B cell (primary cell): ENCODE data around the gene C16orf46. TPM values are rescaled to one million over a fixed set of nuclear protein-coding genes. Genes with fewer than 3 reads are reported as not detected.

Source experiments
- ATAC-seq: fragments of 200-7000 bp; cut with Tn5 transposase; one replicate; pipeline ENCODE4 v1.10.0; 2021; ENCODE audit warnings: low read depth, mild to moderate bottlenecking, moderate number of reproducible peaks, moderate library complexity
- CTCF ChIA-PET: fragments of 350-600 bp; sonication (Branson Sonifier 250); formaldehyde crosslinking; loops from one replicate; lab custom pipeline; 2021; ENCODE audit warnings: antibody characterized with exemption, inconsistent platforms; lab: Charles Lee
- POLR2A ChIA-PET: fragments of 350-600 bp; sonication (Branson Sonifier 250); formaldehyde crosslinking; loops from one replicate; lab custom pipeline; 2021; ENCODE audit warnings: antibody characterized with exemption; lab: Charles Lee
- DNase-seq: peaks from one replicate; pipeline ENCODE4 v3.0.0; 2013
- H2AFZ ChIP-seq: 2 replicates; pipeline ENCODE4 v1.6.1; 2012; ENCODE audit warnings: mild to moderate bottlenecking, low read depth, low read length; ENCODE audit not compliant: insufficient read depth, poor library complexity, severe bottlenecking
- H3K27ac ChIP-seq, 2 donors: 1 replicate in 1 of 2; 2 replicates in 1 of 2; pipeline ENCODE4 v1.5.1; 2012 to 2013; ENCODE audit warnings: low read length in 2 of 2, mild to moderate bottlenecking in 2 of 2, moderate library complexity in 1 of 2
- H3K27me3 ChIP-seq, 4 experiments: fragments of 200-600 bp in 1 of 4; sonication (generic) in 1 of 4; replicated peaks in 1 of 4; 1 replicate in 2 of 4; 2 replicates in 2 of 4; pipeline versions ENCODE4 v1.6.1 to v1.7.0; 2013 to 2016; ENCODE audit warnings: low read length in 3 of 4, mild to moderate bottlenecking in 2 of 4, mixed read lengths in 1 of 4, moderate library complexity in 1 of 4; ENCODE audit not compliant: insufficient read depth in 4 of 4, control insufficient read depth in 3 of 4; ENCODE audit errors: control extremely low read depth in 1 of 4
- H3K36me3 ChIP-seq, 2 experiments: replicated peaks in 1 of 2; 1 replicate in 1 of 2; 2 replicates in 1 of 2; pipeline versions ENCODE4 v1.6.1 to v1.7.1; 2013; ENCODE audit warnings: low read length in 1 of 2; ENCODE audit not compliant: insufficient read depth in 2 of 2, control insufficient read depth in 1 of 2; ENCODE audit errors: control extremely low read depth in 1 of 2, extremely low read depth in 1 of 2
- H3K4me1 ChIP-seq, 2 donors: fragments of 200-600 bp in 1 of 2; sonication (generic) in 1 of 2; 1 replicate in 1 of 2; 2 replicates in 1 of 2; pipeline versions ENCODE4 v1.5.1 to v1.6.1; 2013 to 2017; ENCODE audit warnings: low read length in 2 of 2; ENCODE audit not compliant: control insufficient read depth in 2 of 2, insufficient read depth in 2 of 2
- H3K4me2 ChIP-seq: replicated peaks from 2 replicates; pipeline ENCODE3; 2012; ENCODE audit warnings: mild to moderate bottlenecking, low read depth, low read length; ENCODE audit not compliant: poor library complexity, severe bottlenecking
- H3K4me3 ChIP-seq, 5 experiments: fragments of 200-600 bp in 1 of 5; sonication (generic) in 1 of 5; 1 replicate in 3 of 5; 2 replicates in 2 of 5; pipeline versions ENCODE4 v1.5.1 to v1.7.0; 2011 to 2016; ENCODE audit warnings: low read length in 4 of 5, mild to moderate bottlenecking in 4 of 5, low read depth in 2 of 5, control low read depth in 1 of 5, moderate library complexity in 1 of 5; ENCODE audit not compliant: insufficient read depth in 1 of 5; ENCODE audit errors: control extremely low read depth in 1 of 5, extremely low read depth in 1 of 5
- H3K79me2 ChIP-seq: fragments of 200-600 bp; sonication (generic); one replicate; pipeline ENCODE4 v1.6.0; 2016; ENCODE audit warnings: low read length; ENCODE audit not compliant: control insufficient read depth, insufficient read depth
- H3K9ac ChIP-seq: fragments of 200-600 bp; sonication (generic); 2 replicates; pipeline ENCODE4 v1.6.1; 2017; ENCODE audit warnings: mild to moderate bottlenecking, low read length, moderate library complexity
- H3K9me3 ChIP-seq, 3 donors: one replicate each; pipeline versions ENCODE4 v1.6.1 to v1.7.1; 2013; ENCODE audit warnings: low read length in 2 of 3; ENCODE audit not compliant: control insufficient read depth in 2 of 3, insufficient read depth in 1 of 3; ENCODE audit errors: control extremely low read depth in 1 of 3
- H4K20me1 ChIP-seq: 2 replicates; pipeline ENCODE4 v1.6.0; 2012; ENCODE audit warnings: mild to moderate bottlenecking, low read length; ENCODE audit not compliant: insufficient read depth, control insufficient read depth, poor library complexity, severe bottlenecking
- H3K27ac Mint-ChIP-seq: one replicate; pipeline ENCODE4 v1.8.0; 2021; ENCODE audit warnings: mixed read lengths
- H3K27me3 Mint-ChIP-seq: one replicate; pipeline ENCODE4 v1.8.0; 2021; ENCODE audit warnings: mixed read lengths
- H3K4me1 Mint-ChIP-seq: one replicate; pipeline ENCODE4 v1.8.0; 2021; ENCODE audit warnings: mixed read lengths
- H3K4me3 Mint-ChIP-seq: one replicate; pipeline ENCODE4 v1.8.0; 2021; ENCODE audit warnings: mixed read lengths
- H3K9me3 Mint-ChIP-seq: one replicate; pipeline ENCODE4 v1.8.0; 2022; ENCODE audit warnings: mixed read lengths; ENCODE audit not compliant: insufficient read depth
- EZH2 ChIP-seq: IDR thresholded peaks from 2 replicates; pipeline ENCODE4 v1.6.1; 2012; ENCODE audit warnings: borderline replicate concordance, low read depth, mild to moderate bottlenecking, moderate library complexity, low read length; ENCODE audit not compliant: insufficient read depth, poor library complexity, severe bottlenecking
- WGBS: methylation state at CpG from one replicate; pipeline ENCODE4 v1.1.5; 2013; ENCODE audit warnings: missing lambda C conversion rate; ENCODE audit not compliant: insufficient coverage; 5-methylcytosine and 5-hydroxymethylcytosine counted together
- intact Hi-C: fragments of 100-400 bp; cut with micrococcal nuclease; formaldehyde crosslinking; loops from one replicate; pipeline ENCODE4 v1.10.0; 2022
- polyA plus RNA-seq: library from polyadenylated mRNA; depleted of rRNA; stranded (reverse); fragments of >200 nt; gene quantifications from 2 replicates; pipeline ENCODE4 v1.2.3, GENCODE V29; 2012
- total RNA-seq, 2 donors: library from RNA; stranded (reverse); fragments of 120-200 nt in 1 of 2; gene quantifications; 1 replicate in 1 of 2; 2 replicates in 1 of 2; pipeline versions ENCODE4 v1.2.3 to v1.2.4, GENCODE V29; 2013 to 2022
- TF ChIP-seq, protein P1 (sequence below): fragments of 200-600 bp; IDR thresholded peaks from one replicate; pipeline ENCODE4 v1.8.0; 2022; ENCODE audit warnings: antibody characterized with exemption, mild to moderate bottlenecking

C16orf46 gene
- total and polyA plus RNA-seq, 2 donors (not counting 1 experiment from before 2014, with no cell fraction given), result 0.28 TPM; not detected in 1

DNA sequence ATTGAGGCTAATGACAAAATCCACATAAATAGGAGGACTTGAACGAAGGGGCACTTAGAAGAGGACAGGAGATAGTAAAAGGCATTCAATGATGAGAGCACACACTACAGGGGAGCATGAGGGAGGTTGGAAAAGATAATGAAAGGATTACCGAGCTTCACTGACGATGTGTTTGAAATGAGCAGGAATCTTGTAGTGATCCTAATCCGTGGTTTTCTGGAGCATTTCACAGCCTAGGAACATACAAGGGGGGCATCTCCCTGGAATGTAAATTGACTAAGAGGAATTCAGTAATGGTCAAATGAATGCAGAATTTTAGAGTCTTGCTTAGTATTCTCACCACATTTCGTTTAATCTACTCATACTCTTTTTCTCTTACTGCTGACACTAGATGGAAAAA is 36.2 kb downstream of the C16orf46 start:
- Histone ChIP-seq H2AFZ (no peak overlapping the region), H4K20me1 (peaks cover 18% of the 10 kb centered on the region), H3K79me2 (peaks cover 37% of the 10 kb centered on the region), H3K27me3 (no peaks in the 10 kb centered on the region), H3K4me1 (peaks cover 11 to 12% of the 10 kb centered on the region in 2 donors), H3K9me3 (no peaks in the 10 kb centered on the region), H3K4me2 (no peak overlapping the region), H3K4me3 (no peak overlapping the region), H3K27ac (no peak overlapping the region), H3K36me3 (peaks cover 3 to 37% of the 10 kb centered on the region in 2 experiments), H3K9ac (no peak overlapping the region)
- CTCF ChIA-PET, result no interaction called here
- H3K27me3 Mint-ChIP-seq, result no peaks in the 10 kb centered on the region
- H3K27ac Mint-ChIP-seq, result no peak overlapping the region
- peaks cover 18% of the 10 kb centered on the region for H3K4me1 Mint-ChIP-seq
- DNase-seq (no peak), ATAC-seq (no peak)
- WGBS, result 100% methylated on average over 3 of the region's 5 CpGs
- intact Hi-C loops, result no loop called here
- POLR2A ChIA-PET, result no interaction called here
- TF ChIP-seq, protein P1, sequence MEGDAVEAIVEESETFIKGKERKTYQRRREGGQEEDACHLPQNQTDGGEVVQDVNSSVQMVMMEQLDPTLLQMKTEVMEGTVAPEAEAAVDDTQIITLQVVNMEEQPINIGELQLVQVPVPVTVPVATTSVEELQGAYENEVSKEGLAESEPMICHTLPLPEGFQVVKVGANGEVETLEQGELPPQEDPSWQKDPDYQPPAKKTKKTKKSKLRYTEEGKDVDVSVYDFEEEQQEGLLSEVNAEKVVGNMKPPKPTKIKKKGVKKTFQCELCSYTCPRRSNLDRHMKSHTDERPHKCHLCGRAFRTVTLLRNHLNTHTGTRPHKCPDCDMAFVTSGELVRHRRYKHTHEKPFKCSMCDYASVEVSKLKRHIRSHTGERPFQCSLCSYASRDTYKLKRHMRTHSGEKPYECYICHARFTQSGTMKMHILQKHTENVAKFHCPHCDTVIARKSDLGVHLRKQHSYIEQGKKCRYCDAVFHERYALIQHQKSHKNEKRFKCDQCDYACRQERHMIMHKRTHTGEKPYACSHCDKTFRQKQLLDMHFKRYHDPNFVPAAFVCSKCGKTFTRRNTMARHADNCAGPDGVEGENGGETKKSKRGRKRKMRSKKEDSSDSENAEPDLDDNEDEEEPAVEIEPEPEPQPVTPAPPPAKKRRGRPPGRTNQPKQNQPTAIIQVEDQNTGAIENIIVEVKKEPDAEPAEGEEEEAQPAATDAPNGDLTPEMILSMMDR, result no peak
- no peak for TF ChIP-seq EZH2
- no peaks in the 10 kb centered on the region for H3K9me3 Mint-ChIP-seq
- H3K4me3 Mint-ChIP-seq, result no peak overlapping the region

DNA sequence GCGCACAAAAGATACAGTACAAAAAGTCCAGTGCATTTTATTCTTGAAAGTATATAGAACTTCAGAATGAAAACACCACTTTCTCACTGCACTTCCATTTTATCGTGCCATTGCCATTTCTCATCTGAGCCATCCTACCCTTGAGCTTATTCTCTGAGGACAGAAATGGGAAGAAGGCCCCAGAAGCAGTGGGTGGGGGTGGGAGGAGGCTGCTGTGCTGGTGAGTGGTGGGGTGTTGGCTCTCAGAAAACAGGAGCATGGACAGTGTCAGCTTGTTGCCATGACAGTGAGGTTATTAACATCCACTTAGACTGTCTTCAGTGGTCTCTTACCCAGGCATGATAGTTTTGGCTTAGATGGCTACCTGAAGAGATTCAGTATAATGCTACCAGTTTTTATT is 36.9 kb downstream of the C16orf46 start:
- peaks cover 18% of the 10 kb centered on the region for H4K20me1 ChIP-seq
- ChIA-PET CTCF (interaction anchor here (0.9 kb wide), 1 partner anchor 10 kb away, joined by 3 read pairs; no protein-coding TSS in a partner anchor), POLR2A (no interaction called here)
- no peak overlapping the region for H3K4me3 Mint-ChIP-seq
- no peak overlapping the region for H3K27ac Mint-ChIP-seq
- H3K36me3 ChIP-seq, result peaks cover 3 to 34% of the 10 kb centered on the region in 2 experiments
- H3K4me2 ChIP-seq, result no peak overlapping the region
- peaks cover 21% of the 10 kb centered on the region for H3K4me1 Mint-ChIP-seq
- no peak overlapping the region for H2AFZ ChIP-seq
- no peak overlapping the region for H3K4me3 ChIP-seq
- H3K4me1 ChIP-seq, result peaks cover 14 to 15% of the 10 kb centered on the region in 2 donors
- H3K79me2 ChIP-seq, result peaks cover 37% of the 10 kb centered on the region
- DNase-seq (no peak), ATAC-seq (no peak)
- intact Hi-C loops, result no loop called here
- TF ChIP-seq, protein P1, result no peak
- TF ChIP-seq EZH2, result no peak
- no peak overlapping the region for H3K27ac ChIP-seq
- no peaks in the 10 kb centered on the region for H3K9me3 ChIP-seq
- H3K27me3 Mint-ChIP-seq, result no peaks in the 10 kb centered on the region
- no peak overlapping the region for H3K9ac ChIP-seq
- H3K27me3 ChIP-seq, result no peaks in the 10 kb centered on the region
- H3K9me3 Mint-ChIP-seq, result no peaks in the 10 kb centered on the region
- no CpG with 5 or more reads among the region's 2 CpGs for WGBS
